ENCODE results near the gene LMAN2L.

DNA sequence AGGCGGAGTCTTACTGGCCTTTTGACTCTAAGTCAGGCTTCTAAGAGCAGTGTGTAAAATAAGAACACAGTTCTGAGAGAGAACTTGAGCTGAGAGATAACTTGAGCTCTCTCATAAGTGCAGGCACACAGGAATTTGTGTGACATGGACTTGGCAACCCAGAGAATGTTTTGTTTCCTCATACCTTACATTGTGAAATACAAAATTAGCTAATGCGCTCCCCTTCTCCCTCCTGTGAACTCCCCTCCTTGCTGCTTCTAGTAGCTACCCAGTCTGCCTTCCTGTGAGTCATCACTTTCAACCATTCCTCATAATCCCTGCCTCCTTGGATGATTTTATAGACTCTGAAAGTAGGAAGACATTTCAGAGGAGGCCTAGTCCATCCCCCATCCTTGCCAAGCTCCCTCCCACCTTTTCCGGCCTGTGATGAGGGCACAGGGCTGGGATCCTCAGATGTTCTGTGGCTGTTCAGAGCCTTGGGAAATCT lies 74.7 kb downstream of the LMAN2L start:
- TF ChIP-seq CTCF (IDR thresholded peaks at IDR 0.05; ENCODE audit: low read depth, low read length, poor library complexity, severe bottlenecking) (no peak), EZH2phosphoT487 (IDR thresholded peaks at IDR 0.05; ENCODE audit: borderline replicate concordance, low read length) (no peak)

All from DOHH2 (cell line).